Kidney glomerular epithelial cell (primary cell): ENCODE measurements around the gene SEC24B.
"Not testable (repeated sequence)": the region's sequence is repeated elsewhere in the genome, so short reads cannot be mapped to it uniquely, and the experiment has no call there.

Experiments
- DNase-seq: peaks from one replicate; lab custom pipeline; 2025; lab: John Stamatoyannopoulos, UW

SEC24B gene

GRCh38 chr4:109506890-109507289 is 73.3 kb downstream of the SEC24B start:
- no peak for DNase-seq

DNA sequence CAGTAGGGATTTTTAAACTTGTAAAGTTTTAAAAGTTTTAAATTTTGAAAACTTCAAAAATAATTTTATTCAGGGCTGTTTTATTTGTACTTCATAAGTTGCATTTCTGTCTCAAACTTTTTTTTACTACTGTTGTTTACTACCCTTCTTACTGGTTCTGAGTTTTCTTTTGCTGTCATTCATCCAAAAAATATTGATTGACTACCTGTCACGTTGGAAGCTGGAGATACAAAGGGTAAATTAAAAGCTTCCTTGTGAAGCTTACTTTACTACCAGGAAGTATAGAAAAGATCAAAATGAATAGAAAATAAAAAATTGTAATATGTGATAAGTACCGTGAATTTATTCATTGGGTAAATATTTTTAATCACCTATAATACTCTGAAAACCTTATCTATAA is 77.1 kb downstream of the SEC24B start:
- DNase-seq, result no peak

- DNase-seq, result no peak
Measured at GRCh38 chr4:109511414-109511813, 77.8 kb downstream of the SEC24B start.

- DNase-seq, result not testable (repeated sequence)
Measured at GRCh38 chr4:109513368-109513767, 79.8 kb downstream of the SEC24B start.

DNA sequence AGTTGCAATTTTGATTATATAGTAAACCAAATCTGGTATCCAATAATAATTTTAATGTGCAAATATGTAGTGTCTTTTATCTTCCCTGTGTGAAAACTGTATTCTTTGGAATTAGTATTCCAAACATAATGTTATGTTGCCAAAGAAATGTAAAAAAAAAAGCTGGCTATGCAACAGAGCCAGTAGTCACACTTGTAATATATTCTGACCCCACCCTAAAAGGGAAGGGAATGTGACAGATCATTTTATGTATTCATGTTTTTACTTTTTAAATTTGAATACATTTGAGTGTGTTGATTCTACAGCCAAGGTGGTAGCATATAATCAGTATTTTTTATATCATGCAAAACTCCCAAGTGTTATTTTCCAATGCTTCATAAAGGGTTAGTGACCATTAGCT is 98.6 kb downstream of the SEC24B start:
- no peak for DNase-seq

DNA sequence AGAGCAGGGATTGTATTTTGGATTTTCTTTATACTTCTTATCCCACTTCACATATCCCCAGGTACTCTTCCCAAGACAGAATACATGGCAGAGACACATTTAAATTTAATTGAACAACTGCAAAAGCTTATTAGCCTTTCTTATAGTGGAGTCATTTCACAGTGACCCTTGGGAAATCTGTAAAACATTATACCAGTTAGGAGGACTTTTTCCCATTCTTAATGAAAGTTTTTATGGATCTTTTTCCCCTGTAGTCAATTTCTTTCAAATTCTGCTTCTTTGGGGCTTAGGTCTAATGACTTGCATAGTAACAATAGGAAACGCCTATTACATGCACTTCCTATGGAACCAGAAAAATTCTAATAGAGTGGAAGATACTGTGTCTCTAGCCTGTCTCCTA is 111.8 kb downstream of the SEC24B start:
- no peak for DNase-seq

GRCh38 chr4:109547394-109547793 is 113.8 kb downstream of the SEC24B start:
- no peak for DNase-seq

GRCh38 chr4:109548655-109549054 is 115.0 kb downstream of the SEC24B start:
- peak; percentile 47 for DNase-seq

GRCh38 chr4:109552237-109552636 is 118.6 kb downstream of the SEC24B start:
- no peak for DNase-seq

DNA sequence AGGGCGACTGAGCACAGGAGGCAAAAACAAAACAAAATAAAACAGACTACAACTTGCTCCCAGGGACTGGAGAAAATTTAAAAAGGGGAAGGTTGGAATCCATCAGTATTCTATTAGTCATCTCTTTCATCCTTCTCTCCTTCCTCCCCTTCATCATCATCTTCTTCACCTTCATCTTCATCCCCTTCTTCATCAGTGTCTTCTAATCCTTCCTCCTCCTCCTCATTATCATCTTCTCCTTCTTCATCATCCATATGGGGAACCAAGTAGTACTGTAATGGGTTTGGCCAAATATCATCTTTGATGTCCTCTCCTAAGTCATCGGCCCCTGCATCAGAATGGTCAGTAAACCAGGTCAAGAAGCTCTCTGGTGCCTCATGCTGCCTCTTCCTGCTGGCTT is 119.5 kb downstream of the SEC24B start:
- no peak for DNase-seq

DNA sequence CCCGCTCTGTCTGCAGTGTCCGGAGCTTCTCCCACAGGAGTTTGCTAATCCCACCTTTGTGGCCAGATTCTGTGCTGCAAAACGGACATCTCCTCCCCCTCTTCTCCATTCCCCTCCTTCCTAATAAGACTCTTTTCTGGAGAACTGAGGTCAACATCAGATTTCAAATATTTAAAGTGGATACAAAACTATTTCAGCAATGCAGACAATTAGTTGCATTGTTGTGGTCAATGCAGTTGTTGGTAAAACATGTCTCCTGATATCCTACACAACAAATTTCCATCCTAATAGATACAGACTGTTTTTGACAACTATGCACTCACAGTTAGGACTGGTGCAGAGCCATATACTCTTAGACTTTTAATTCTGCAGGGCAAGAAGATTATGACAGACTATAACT is 121.4 kb downstream of the SEC24B start:
- no peak for DNase-seq

DNA sequence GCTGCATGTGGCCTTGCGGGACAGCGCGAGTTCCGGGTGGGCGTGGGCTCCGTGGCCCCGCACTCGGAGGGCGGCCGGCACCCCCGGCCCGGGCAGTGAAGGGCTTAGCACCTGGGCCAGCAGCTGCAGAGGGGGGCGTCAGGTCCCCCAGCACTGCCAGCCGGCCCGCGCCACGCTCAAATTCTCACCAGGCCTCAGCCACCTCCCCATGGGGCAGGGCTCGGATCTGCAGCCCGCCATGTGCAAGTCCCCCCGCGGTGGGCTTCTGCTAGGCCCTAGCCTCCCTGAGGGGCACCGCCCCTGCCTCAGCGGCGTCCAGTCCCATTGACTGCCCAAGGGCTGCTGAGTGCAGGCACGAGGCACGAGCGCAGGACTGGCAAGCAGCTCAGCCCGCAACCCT is 123.8 kb downstream of the SEC24B start:
- DNase-seq, result no peak

GRCh38 chr4:109558095-109558494 is 124.5 kb downstream of the SEC24B start:
- DNase-seq, result not testable (repeated sequence)

GRCh38 chr4:109559625-109559982 is 126.0 kb downstream of the SEC24B start:
- no peak for DNase-seq

GRCh38 chr4:109559983-109560686 is 126.5 kb downstream of the SEC24B start, which contains the start of gene MCUB:
TSS of gene MCUB (plus strand) at chr4:109560246. CDS start at chr4:109560338, 92 bp downstream.
- peak; percentile 62 for DNase-seq

DNA sequence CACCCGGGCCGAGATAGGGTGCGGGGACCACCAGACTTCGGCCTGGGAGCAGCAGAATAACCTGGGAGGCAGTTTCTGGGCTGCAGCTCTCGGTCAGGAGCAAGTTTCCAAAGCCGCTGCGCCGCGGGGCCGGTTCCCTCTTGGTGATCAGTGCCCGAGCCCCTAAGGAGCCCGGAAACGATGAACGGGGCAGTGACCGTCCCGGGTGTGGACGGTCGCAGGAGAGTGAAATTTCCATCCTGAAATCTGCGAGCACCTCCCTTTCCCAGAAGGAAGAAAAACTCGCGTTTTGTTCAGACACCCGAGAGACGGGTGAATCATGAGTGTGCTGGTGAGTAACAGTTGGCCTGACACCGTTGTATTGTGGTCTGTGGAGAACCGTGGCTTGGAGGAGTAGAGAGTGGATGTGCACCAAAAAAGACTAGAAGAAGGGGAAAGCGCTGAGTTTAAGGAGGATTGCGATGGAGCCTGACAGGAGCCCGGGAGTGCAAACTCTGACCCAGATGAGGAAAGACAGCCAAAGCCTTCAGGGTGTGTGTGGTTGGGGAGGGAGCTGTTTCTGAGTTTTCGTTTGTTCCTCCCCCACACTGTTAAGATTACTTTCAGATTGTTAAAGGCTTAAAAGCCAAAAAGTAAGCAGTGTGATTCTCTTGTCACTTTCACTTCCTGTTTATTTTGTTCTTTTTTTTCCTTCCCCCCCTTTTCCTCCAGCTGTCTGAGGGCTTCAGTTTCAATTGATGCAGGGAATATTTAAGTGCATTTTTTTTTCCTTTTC is 127.3 kb downstream of the SEC24B start:
- DNase-seq, result peak; percentile 79

DNA sequence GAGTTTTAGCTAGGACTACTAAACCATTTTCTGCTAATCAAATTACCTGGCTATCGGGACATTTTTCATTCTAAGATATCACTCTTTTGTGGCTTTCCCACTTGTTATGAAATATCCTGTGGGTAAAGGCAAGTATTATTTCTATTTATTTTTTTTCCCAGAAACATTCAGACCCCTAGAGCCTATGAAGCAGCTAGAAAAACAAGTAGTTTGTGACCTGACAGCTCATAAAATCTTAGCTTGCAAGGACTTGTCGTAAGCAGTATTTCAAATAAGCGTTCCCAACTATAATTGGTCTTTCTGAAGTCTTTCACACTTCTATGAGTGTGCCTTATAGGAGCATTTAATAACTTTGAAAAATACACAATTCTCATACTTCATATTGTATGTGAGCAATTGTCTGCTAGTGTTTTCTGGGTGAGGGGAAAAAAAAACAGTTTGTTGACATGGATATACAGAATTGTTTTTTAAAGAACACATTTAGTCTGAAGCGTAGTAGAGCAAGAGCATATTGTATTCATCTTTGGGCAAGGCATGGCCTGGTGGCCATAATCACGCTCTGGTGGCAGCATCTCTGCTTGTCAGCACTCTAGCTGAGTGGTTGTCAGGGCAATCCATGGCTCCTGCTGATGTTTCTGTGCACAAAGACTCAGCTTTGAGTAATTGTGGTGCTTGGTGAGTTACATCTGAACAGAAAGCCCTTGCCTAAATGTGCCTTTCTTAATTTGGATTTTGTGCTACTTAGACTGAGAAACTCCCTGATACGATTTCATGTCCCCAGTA is 129.0 kb downstream of the SEC24B start:
- DNase-seq, result no peak

GRCh38 chr4:109571494-109571893 is 137.9 kb downstream of the SEC24B start:
- DNase-seq, result no peak

DNA sequence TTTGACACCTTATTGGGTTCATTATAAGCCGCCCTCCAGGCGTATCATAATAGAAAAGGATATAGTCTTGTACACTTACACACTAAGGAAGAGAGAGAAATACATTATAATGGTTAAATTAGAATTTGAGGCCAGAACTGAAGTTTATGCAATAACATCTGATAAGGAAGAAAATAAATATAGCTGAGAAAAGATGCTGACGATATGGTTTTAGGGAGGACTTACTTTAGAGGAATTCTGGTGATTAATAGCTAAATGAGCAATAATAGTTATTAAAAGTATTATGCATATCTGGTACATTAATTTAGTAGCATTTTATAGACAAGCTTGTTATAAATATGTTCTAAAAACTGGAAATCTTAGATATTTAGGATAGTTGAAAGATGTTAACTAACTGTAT is 138.5 kb downstream of the SEC24B start:
- DNase-seq, result no peak

- DNase-seq, result no peak
Measured at GRCh38 chr4:109574443-109574850, 140.8 kb downstream of the SEC24B start.

GRCh38 chr4:109574931-109575804 is 141.6 kb downstream of the SEC24B start:
- DNase-seq, result no peak

DNA sequence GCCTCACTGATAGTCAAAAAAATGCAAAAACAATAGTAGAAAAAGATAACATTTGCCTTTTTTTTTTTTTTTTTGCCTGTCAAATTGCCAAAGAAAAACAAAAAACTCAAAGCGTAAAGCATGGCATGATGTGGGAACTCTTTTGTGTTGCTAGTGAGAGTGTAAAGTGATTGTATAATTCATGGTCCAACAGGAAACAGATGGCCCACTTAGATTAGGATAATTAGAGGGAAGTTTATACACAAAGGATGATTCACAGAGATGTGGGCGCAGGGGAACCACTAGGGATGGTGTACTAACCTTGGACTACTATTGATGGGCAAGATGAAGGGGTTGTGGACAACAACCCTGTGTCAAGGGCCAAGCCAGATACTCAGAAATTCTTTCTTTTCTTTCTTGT is 142.8 kb downstream of the SEC24B start:
- no peak for DNase-seq
